K562 (cell line): ENCODE results near the gene TIMM50. TPM values are rescaled to one million over a fixed set of nuclear protein-coding genes. Genes with fewer than 3 reads are reported as not detected.

Source experiments
- CHCHD3 ChIP-seq: fragments of 250-450 bp; sonication (Bioruptor Pico); IDR thresholded peaks from 2 replicates; pipeline ENCODE4 v2.1.2; 2022; ENCODE audit warnings: mild to moderate bottlenecking
- CREB1 ChIP-seq, 2 experiments: sonication (generic) in 1 of 2; formaldehyde crosslinking in 1 of 2; IDR thresholded peaks; 2 replicates each; pipeline versions ENCODE4 v1.6.1 to v1.8.0; 2012 to 2022; ENCODE audit warnings: inconsistent platforms in 1 of 2, mild to moderate bottlenecking in 1 of 2, missing genetic modification reagents in 1 of 2, moderate library complexity in 1 of 2
- CREBBP ChIP-seq: IDR thresholded peaks from one replicate; pipeline ENCODE4 v1.6.1; 2012; ENCODE audit warnings: low read depth, mild to moderate bottlenecking, control low read depth, inconsistent platforms, low read length
- DACH1 ChIP-seq: fragments of 450-650 bp; IDR thresholded peaks from 2 replicates; pipeline ENCODE4 v1.6.1; 2018; ENCODE audit not compliant: partially characterized antibody
- FOXM1 ChIP-seq, 2 experiments: fragments of 450-650 bp in 1 of 2; sonication (generic) in 1 of 2; formaldehyde crosslinking in 1 of 2; IDR thresholded peaks; 2 replicates each; pipeline versions ENCODE4 v1.6.1 to v1.9.0; 2017 to 2022; ENCODE audit warnings: low read depth in 2 of 2, mild to moderate bottlenecking in 2 of 2, missing genetic modification reagents in 1 of 2, moderate library complexity in 1 of 2
- GTF2F1 ChIP-seq: IDR thresholded peaks from 2 replicates; pipeline ENCODE4 v1.6.1; 2011; ENCODE audit warnings: low read depth, low read length, improper control_type of control experiment
- HSF4 ChIP-seq: fragments of 250-450 bp; sonication (Bioruptor Pico); IDR thresholded peaks from 2 replicates; pipeline ENCODE4 v2.1.2; 2022; ENCODE audit warnings: mild to moderate bottlenecking, moderate library complexity, borderline replicate concordance
- KDM5B ChIP-seq: fragments of 200-600 bp; sonication (generic); IDR thresholded peaks from 2 replicates; pipeline ENCODE4 v1.6.1; 2012; ENCODE audit warnings: low read depth, mild to moderate bottlenecking, moderate library complexity, low read length, control low read depth, inconsistent platforms; ENCODE audit not compliant: insufficient replicate concordance
- MBD2 ChIP-seq: sonication (generic); IDR thresholded peaks from 2 replicates; pipeline ENCODE4 v1.6.1; 2016; ENCODE audit warnings: low read depth, borderline replicate concordance
- NELFE ChIP-seq: IDR thresholded peaks from 2 replicates; pipeline ENCODE4 v1.6.1; 2011; ENCODE audit warnings: mild to moderate bottlenecking; ENCODE audit not compliant: insufficient read depth, insufficient read length
- NFATC3 ChIP-seq: fragments of 450-650 bp; IDR thresholded peaks from 2 replicates; pipeline ENCODE4 v1.6.1; 2017; ENCODE audit warnings: mild to moderate bottlenecking
- OTX1 ChIP-seq: fragments of 450-650 bp; formaldehyde crosslinking; IDR thresholded peaks from 2 replicates; pipeline ENCODE4 v1.4.0; 2022; ENCODE audit warnings: mild to moderate bottlenecking
- POLR2G ChIP-seq: fragments of 200-400 bp; formaldehyde crosslinking; IDR thresholded peaks from 2 replicates; pipeline ENCODE4 v1.6.1; 2017; ENCODE audit warnings: low read depth, mild to moderate bottlenecking, antibody characterized with exemption, low read length, moderate library complexity
- PURB ChIP-seq: sonication (generic); formaldehyde crosslinking; IDR thresholded peaks from 2 replicates; pipeline ENCODE4 v1.9.0; 2021; ENCODE audit warnings: low read depth, mild to moderate bottlenecking, missing genetic modification reagents
- RBM25 ChIP-seq: fragments of 200-400 bp; formaldehyde crosslinking; IDR thresholded peaks from 2 replicates; pipeline ENCODE4 v1.6.1; 2018; ENCODE audit warnings: low read length, low read depth, moderate library complexity; ENCODE audit not compliant: severe bottlenecking
- SETDB1 ChIP-seq: IDR thresholded peaks from one replicate; pipeline ENCODE4 v1.6.1; 2012; ENCODE audit warnings: low read length, control low read depth, inconsistent platforms
- SMAD1 ChIP-seq: fragments of 150-350 bp; IDR thresholded peaks from 2 replicates; pipeline ENCODE4 v1.6.1; 2014; ENCODE audit warnings: low read length, low read depth; ENCODE audit not compliant: partially characterized antibody
- SMARCC2 ChIP-seq: fragments of 450-650 bp; IDR thresholded peaks from 2 replicates; pipeline ENCODE4 v1.6.1; 2017; ENCODE audit warnings: antibody characterized with exemption, moderate library complexity, mild to moderate bottlenecking, low read depth
- SP2 ChIP-seq: IDR thresholded peaks from 2 replicates; pipeline ENCODE4 v1.6.1; 2011; ENCODE audit warnings: mild to moderate bottlenecking, low read depth, low read length, moderate library complexity; ENCODE audit not compliant: poor library complexity, severe bottlenecking; ENCODE audit errors: extremely low read depth
- polyA plus RNA-seq, 8 experiments: library from polyadenylated mRNA; depleted of rRNA in 4 of 8; stranded (reverse) in 5 of 8; unstranded in 3 of 8; fragments of >200 nt; fragmentation: Nextera tagmentation in 2 of 8; fragmentation: Illumina TruSeq in 1 of 8; extraction: Ambion mirVana in 2 of 8; extraction: Trizol in 1 of 8; gene quantifications; 2 replicates each; pipeline versions ENCODE4 v1.2.1 to v1.2.3, GENCODE V29; 2011 to 2014; ENCODE audit warnings: inconsistent platforms in 1 of 8, missing spikeins in 1 of 8
- total RNA-seq, 7 experiments: library from RNA; depleted of rRNA in 6 of 7; stranded (reverse); fragments of >200 nt in 6 of 7; fragmentation: Illumina TruSeq in 2 of 7; extraction: Trizol in 2 of 7; gene quantifications; 2 replicates each; pipeline versions ENCODE4 v1.2.1 to v1.2.3, GENCODE V29; 2011 to 2021; ENCODE audit warnings: low replicate concordance in 1 of 7
- TF ChIP-seq, protein P1 (sequence below): fragments of 450-650 bp; formaldehyde crosslinking; IDR thresholded peaks from 2 replicates; pipeline ENCODE4 v1.4.0; 2020; ENCODE audit warnings: mild to moderate bottlenecking, moderate library complexity
- TF ChIP-seq, protein P2 (sequence below): fragments of 250-450 bp; sonication (Bioruptor Pico); IDR thresholded peaks from 2 replicates; pipeline ENCODE4 v1.4.0; 2020; ENCODE audit warnings: borderline replicate concordance
- TF ChIP-seq, protein P3 (sequence below): fragments of 250-450 bp; sonication (Bioruptor Pico); IDR thresholded peaks from 2 replicates; pipeline ENCODE4 v1.8.0; 2021; ENCODE audit warnings: borderline replicate concordance, mild to moderate bottlenecking, moderate library complexity; ENCODE audit not compliant: poor library complexity, severe bottlenecking

TIMM50 gene
- total and polyA plus RNA-seq, 9 of the 15 experiments (the other 6 are each of a cell fraction or from before 2014, with no cell fraction given): 28.3 to 221 (median 170) TPM

DNA sequence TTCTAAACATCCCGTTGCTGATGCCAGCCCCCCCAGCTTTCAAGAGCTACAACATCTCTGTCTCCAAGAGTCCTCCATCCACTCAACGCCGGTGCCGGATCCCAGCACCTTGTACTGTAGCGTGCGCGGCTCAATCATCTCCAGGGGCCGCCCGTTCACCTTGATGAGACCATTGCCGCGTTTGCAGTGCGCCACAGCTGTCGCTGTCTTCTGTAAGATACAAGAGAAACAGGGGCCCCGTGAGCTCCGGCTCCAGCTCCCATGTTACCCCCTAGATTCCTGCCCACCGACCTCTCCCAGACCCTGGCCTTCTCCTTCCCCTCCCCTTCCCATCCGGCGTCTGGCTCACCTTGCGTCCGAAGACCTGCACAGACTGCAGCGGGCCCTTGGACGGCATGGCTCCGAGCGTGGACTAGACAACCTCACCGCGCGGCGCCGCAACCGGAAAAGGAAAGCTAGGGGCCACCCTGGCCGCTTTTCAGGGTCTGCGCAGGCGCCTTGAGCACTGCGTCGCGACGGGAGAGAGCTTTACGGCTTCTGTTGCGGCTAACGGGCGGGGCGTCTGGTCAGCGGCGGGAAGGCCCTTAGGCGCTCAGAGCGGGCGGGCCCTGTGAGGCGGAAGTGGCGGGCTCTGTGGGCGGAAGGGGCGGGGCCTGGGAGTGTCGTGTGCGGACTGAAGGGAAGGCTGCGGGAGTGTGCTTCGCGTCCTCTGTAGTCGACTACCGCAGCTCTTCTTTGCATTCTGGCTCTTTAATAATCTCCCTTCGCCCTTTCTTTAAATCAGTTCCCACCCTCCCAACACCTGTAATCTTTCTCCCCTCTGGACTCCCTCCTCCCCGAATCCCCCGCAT lies 44.9 kb upstream of the TIMM50 start, which contains the start of gene RPS16 (continued):
- TF ChIP-seq, protein P1, sequence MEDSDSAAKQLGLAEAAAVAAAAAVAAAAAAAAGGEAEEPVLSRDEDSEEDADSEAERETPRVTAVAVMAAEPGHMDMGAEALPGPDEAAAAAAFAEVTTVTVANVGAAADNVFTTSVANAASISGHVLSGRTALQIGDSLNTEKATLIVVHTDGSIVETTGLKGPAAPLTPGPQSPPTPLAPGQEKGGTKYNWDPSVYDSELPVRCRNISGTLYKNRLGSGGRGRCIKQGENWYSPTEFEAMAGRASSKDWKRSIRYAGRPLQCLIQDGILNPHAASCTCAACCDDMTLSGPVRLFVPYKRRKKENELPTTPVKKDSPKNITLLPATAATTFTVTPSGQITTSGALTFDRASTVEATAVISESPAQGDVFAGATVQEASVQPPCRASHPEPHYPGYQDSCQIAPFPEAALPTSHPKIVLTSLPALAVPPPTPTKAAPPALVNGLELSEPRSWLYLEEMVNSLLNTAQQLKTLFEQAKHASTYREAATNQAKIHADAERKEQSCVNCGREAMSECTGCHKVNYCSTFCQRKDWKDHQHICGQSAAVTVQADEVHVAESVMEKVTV (CRISPR knock-in tag): no peak; the same call in 1 of the 2 replicates
- TF ChIP-seq GTF2F1 (peak; percentile 78; the same call in 1 of the 2 replicates), RBM25 (no peak), CREBBP (no peak), NFATC3 (no peak), CREB1 (IDR thresholded peaks at IDR 0.05) (peak; percentile 67), CREB1 (CRISPR knock-in tag; IDR thresholded peaks at IDR 0.05) (peak; percentile 82), MBD2 (peak; percentile 92), OTX1 (CRISPR knock-in tag) (no peak; the same call in 1 of the 2 replicates), PURB (no peak), CHCHD3 (no peak), SMAD1 (peak; percentile 83), SMARCC2 (no peak), SETDB1 (no peak), KDM5B (peak; percentile 99), HSF4 (CRISPR knock-in tag) (no peak), POLR2G (peak; percentile 100), NELFE (peak; percentile 78), SP2 (no peak), DACH1 (no peak), FOXM1 (IDR thresholded peaks at IDR 0.05; ENCODE audit: low read depth) (no peak), FOXM1 (CRISPR knock-in tag; IDR thresholded peaks at IDR 0.05; ENCODE audit: low read depth) (no peak; the same call in 1 of the 2 replicates)
- TF ChIP-seq, protein P2, sequence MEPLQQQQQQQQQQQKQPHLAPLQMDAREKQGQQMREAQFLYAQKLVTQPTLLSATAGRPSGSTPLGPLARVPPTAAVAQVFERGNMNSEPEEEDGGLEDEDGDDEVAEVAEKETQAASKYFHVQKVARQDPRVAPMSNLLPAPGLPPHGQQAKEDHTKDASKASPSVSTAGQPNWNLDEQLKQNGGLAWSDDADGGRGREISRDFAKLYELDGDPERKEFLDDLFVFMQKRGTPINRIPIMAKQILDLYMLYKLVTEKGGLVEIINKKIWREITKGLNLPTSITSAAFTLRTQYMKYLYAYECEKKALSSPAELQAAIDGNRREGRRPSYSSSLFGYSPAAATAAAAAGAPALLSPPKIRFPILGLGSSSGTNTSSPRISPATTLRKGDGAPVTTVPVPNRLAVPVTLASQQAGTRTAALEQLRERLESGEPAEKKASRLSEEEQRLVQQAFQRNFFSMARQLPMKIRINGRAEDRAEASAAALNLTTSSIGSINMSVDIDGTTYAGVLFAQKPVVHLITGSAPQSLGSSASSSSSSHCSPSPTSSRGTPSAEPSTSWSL (CRISPR knock-in tag): no peak
- TF ChIP-seq, protein P3, sequence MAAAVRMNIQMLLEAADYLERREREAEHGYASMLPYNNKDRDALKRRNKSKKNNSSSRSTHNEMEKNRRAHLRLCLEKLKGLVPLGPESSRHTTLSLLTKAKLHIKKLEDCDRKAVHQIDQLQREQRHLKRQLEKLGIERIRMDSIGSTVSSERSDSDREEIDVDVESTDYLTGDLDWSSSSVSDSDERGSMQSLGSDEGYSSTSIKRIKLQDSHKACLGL (CRISPR knock-in tag): peak; percentile 60
